ENCODE measurements around the gene WDR74.

DNA sequence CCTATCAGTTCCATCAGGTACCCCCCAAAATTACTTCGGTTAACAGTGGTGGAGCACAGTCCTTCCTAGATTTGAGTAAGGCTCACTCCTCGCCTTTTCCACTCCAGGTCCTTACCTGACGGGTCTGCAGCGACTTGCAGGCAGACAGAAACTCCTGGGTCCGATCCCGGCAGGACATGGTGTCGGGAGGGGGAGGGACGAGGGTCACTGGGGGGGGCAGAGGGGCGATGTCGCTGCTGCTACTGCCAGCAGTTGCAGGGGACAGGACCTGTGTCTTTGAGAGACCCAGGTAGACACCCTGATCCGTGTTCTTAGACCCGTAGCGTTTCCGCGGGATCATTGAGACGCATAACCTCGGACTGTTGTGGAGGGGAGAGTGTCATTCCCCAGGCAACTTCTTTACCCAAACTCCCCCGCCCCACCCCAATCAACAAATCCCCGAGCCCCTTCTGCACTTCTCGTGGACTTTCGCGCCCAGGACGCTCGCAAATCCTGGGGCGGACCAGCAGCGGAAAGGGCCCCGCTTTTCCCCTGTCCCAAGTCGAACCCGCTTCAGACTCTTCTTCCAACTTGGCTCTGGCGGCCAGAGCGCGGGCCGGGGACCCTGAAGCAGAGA is 8.4 kb downstream of the WDR74 start:
- TF ChIP-seq POLR2AphosphoS5 (IDR thresholded peaks at IDR 0.05; ENCODE audit: low read depth, low read length) (no peak), POLR2A (IDR thresholded peaks at IDR 0.05; ENCODE audit: low read depth, low read length) (no peak)
